OCI-LY7 (cell line): ENCODE results near the gene INTS2.

ENCODE experiments used
- CTCF ChIP-seq: fragments of 200-600 bp; sonication (generic); conservative IDR thresholded peaks from 2 replicates; pipeline ENCODE4 v1.5.1; 2014; ENCODE audit warnings: mild to moderate bottlenecking, antibody characterized with exemption, low read length, moderate library complexity, mixed read lengths
- EZH2phosphoT487 ChIP-seq: fragments of 200-600 bp; sonication (generic); IDR thresholded peaks from 2 replicates; pipeline ENCODE4 v1.6.1; 2018; ENCODE audit warnings: low read depth, borderline replicate concordance, mild to moderate bottlenecking, mixed run types, antibody characterized with exemption, low read length, moderate library complexity, mixed read lengths

DNA sequence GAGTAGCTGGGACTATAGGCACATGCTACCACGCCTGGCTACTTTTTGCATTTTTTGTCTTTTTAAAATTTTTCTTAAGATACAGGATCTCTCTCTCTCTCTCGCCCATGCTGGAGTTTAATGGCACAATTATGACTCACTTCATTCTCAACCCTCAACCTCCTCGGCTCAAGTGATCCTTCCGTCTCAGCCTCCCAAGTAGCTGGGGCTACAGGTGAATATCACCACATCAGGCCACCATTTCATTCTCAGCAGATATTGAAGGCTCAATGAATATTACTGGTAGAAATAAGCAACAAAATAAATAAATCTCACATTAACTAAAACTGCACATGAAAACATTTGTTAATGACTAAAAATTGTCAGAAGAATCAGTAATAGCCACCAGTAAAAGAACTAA, 106.1 kb downstream of the INTS2 start:
- TF ChIP-seq CTCF (no peak), EZH2phosphoT487 (no peak)
